Smooth muscle cell (in vitro differentiated cells): Measurements from ENCODE around the gene LCE1F. TPM values are rescaled to one million over a fixed set of nuclear protein-coding genes. Genes with fewer than 3 reads are reported as not detected.

Experiments
- DNase-seq: peaks from one replicate; lab custom pipeline; 2025; ENCODE audit not compliant: unreplicated experiment; lab: John Stamatoyannopoulos, UW
- H2AFZ ChIP-seq: fragments of 200-600 bp; sonication (generic); 2 replicates; pipeline ENCODE4 v1.6.0; 2016; ENCODE audit warnings: antibody characterized with exemption, low read depth, mild to moderate bottlenecking
- H3F3A ChIP-seq: fragments of 200-600 bp; sonication (generic); 2 replicates; pipeline ENCODE4 v1.6.0; 2017; ENCODE audit warnings: antibody characterized with exemption, low read depth
- H3K27ac ChIP-seq: fragments of 200-600 bp; sonication (generic); 2 replicates; pipeline ENCODE4 v1.5.1; 2016; ENCODE audit warnings: low read depth, mild to moderate bottlenecking
- H3K27me3 ChIP-seq: fragments of 200-600 bp; sonication (generic); 2 replicates; pipeline ENCODE4 v1.6.1; 2016; ENCODE audit warnings: low read depth, mild to moderate bottlenecking
- H3K36me3 ChIP-seq: fragments of 200-600 bp; sonication (generic); 2 replicates; pipeline ENCODE4 v1.5.1; 2016; ENCODE audit warnings: low read depth
- H3K4me1 ChIP-seq: fragments of 200-600 bp; sonication (generic); 2 replicates; pipeline ENCODE4 v1.5.1; 2016; ENCODE audit warnings: low read depth
- H3K4me2 ChIP-seq: fragments of 200-600 bp; sonication (generic); 2 replicates; pipeline ENCODE4 v1.6.0; 2016; ENCODE audit warnings: mild to moderate bottlenecking
- H3K4me3 ChIP-seq: fragments of 200-600 bp; sonication (generic); 2 replicates; pipeline ENCODE4 v1.5.1; 2016; ENCODE audit warnings: mild to moderate bottlenecking
- H3K79me2 ChIP-seq: fragments of 200-600 bp; sonication (generic); 2 replicates; pipeline ENCODE4 v1.6.0; 2016; ENCODE audit warnings: low read depth, mild to moderate bottlenecking
- H3K9ac ChIP-seq: fragments of 200-600 bp; sonication (generic); 2 replicates; pipeline ENCODE4 v1.6.0; 2016; ENCODE audit warnings: low read depth
- H3K9me3 ChIP-seq: fragments of 200-600 bp; sonication (generic); replicated peaks from 2 replicates; pipeline ENCODE4 v1.5.1; 2016; ENCODE audit warnings: low read depth
- H4K20me1 ChIP-seq: fragments of 200-600 bp; sonication (generic); 2 replicates; pipeline ENCODE4 v1.6.0; 2016; ENCODE audit warnings: low read depth
- CTCF ChIP-seq: fragments of 200-600 bp; sonication (generic); IDR thresholded peaks from 2 replicates; pipeline ENCODE4 v1.5.1; 2017; ENCODE audit warnings: borderline replicate concordance, mild to moderate bottlenecking, antibody characterized with exemption; ENCODE audit not compliant: insufficient read depth, poor library complexity, severe bottlenecking
- WGBS: methylation state at CpG from one replicate; pipeline ENCODE4 v1.1.7; 2016; ENCODE audit warnings: low lambda C conversion rate; 5-methylcytosine and 5-hydroxymethylcytosine counted together
- polyA plus RNA-seq: library from polyadenylated mRNA; unstranded; fragments of >200 nt; fragmentation: Nextera tagmentation; extraction: Ambion mirVana; gene quantifications from 2 replicates; pipeline ENCODE4 v1.2.1, GENCODE V29; 2016
- total RNA-seq: library from RNA; depleted of rRNA; stranded (reverse); fragments of >200 nt; gene quantifications from 2 replicates; pipeline ENCODE4 v1.2.3, GENCODE V29; 2014

LCE1F gene
- not detected in 2 replicates for total RNA-seq
- polyA plus RNA-seq, result not detected in 2 replicates

- H3F3A ChIP-seq, result no peaks in the 10 kb centered on the region
- H3K79me2 ChIP-seq, result no peaks in the 10 kb centered on the region
- DNase-seq, result no peak
- H4K20me1 ChIP-seq, result no peaks in the 10 kb centered on the region
- no peaks in the 10 kb centered on the region for H3K27me3 ChIP-seq
- H3K9ac ChIP-seq, result no peak within 1 kb of the TSS
- no peak within 1 kb of the TSS for H3K27ac ChIP-seq
- H3K4me2 ChIP-seq, result no peak within 1 kb of the TSS
- H3K36me3 ChIP-seq, result no peaks in the 10 kb centered on the region
- H2AFZ ChIP-seq, result no peak within 1 kb of the TSS
- no peak within 1 kb of the TSS for H3K4me3 ChIP-seq
- 45% methylated on average over 6 of the region's 6 CpGs for WGBS
- peaks cover 7% of the 10 kb centered on the region for H3K9me3 ChIP-seq
- TF ChIP-seq CTCF, result no peak
- H3K4me1 ChIP-seq, result no peaks in the 10 kb centered on the region
These were observed at the start of gene LCE1F for GRCh38 chr1:152774875-152775274. Gene LCE1F (plus strand): TSS chr1:152775140. CDS start chr1:152776372, 1,232 bp downstream.

GRCh38 chr1:152725261-152725660, 49.7 kb upstream of the LCE1F start:
- no peaks in the 10 kb centered on the region for H3K4me1 ChIP-seq
- H3K4me2 ChIP-seq, result no peak overlapping the region
- H3K9me3 ChIP-seq, result no peaks in the 10 kb centered on the region
- no peaks in the 10 kb centered on the region for H3K79me2 ChIP-seq
- no peaks in the 10 kb centered on the region for H4K20me1 ChIP-seq
- no peaks in the 10 kb centered on the region for H3K36me3 ChIP-seq
- DNase-seq, result no peak
- no peak overlapping the region for H3K9ac ChIP-seq
- no peaks in the 10 kb centered on the region for H3F3A ChIP-seq
- no peak overlapping the region for H3K27ac ChIP-seq
- no peak overlapping the region for H2AFZ ChIP-seq
- no peaks in the 10 kb centered on the region for H3K27me3 ChIP-seq
- TF ChIP-seq CTCF, result no peak
- H3K4me3 ChIP-seq, result no peak overlapping the region

- no peaks in the 10 kb centered on the region for H3K4me1 ChIP-seq
- 76% methylated on average over 1 of the region's 1 CpG for WGBS
- no peaks in the 10 kb centered on the region for H3K9me3 ChIP-seq
- no peak overlapping the region for H2AFZ ChIP-seq
- no peak for TF ChIP-seq CTCF
- H3K9ac ChIP-seq, result no peak overlapping the region
- no peak for DNase-seq
- no peaks in the 10 kb centered on the region for H4K20me1 ChIP-seq
- H3K4me2 ChIP-seq, result no peak overlapping the region
- H3K4me3 ChIP-seq, result no peak overlapping the region
- H3K27ac ChIP-seq, result no peak overlapping the region
- no peaks in the 10 kb centered on the region for H3F3A ChIP-seq
- H3K79me2 ChIP-seq, result no peaks in the 10 kb centered on the region
- no peaks in the 10 kb centered on the region for H3K36me3 ChIP-seq
- H3K27me3 ChIP-seq, result no peaks in the 10 kb centered on the region
These were observed 46.0 kb upstream of the LCE1F start for GRCh38 chr1:152728986-152729385.

- no peak overlapping the region for H3K9ac ChIP-seq
- no peaks in the 10 kb centered on the region for H3K36me3 ChIP-seq
- H3K27ac ChIP-seq, result no peak overlapping the region
- H2AFZ ChIP-seq, result no peak overlapping the region
- H3K9me3 ChIP-seq, result peaks cover 6% of the 10 kb centered on the region
- 35% methylated on average over 1 of the region's 1 CpG for WGBS
- no peak overlapping the region for H3K4me3 ChIP-seq
- H3K79me2 ChIP-seq, result no peaks in the 10 kb centered on the region
- no peak for DNase-seq
- no peak for TF ChIP-seq CTCF
- H3K4me2 ChIP-seq, result no peak overlapping the region
- no peaks in the 10 kb centered on the region for H3K4me1 ChIP-seq
- H4K20me1 ChIP-seq, result no peaks in the 10 kb centered on the region
- H3K27me3 ChIP-seq, result no peaks in the 10 kb centered on the region
- no peaks in the 10 kb centered on the region for H3F3A ChIP-seq
These were observed 39.3 kb upstream of the LCE1F start for GRCh38 chr1:152735648-152736047.
